HEK293 (cell line): ENCODE results near the gene TCAP.

ENCODE experiments used
- CTCF ChIA-PET: fragments of 350-600 bp; formaldehyde crosslinking; extraction: SDS; loops from one replicate; lab custom pipeline; 2021; ENCODE audit warnings: antibody characterized with exemption; lab: Yijun Ruan, JAX
- POLR2A ChIA-PET: fragments of 300-600 bp; formaldehyde crosslinking; extraction: SDS; loops from one replicate; lab custom pipeline; 2020; ENCODE audit warnings: antibody characterized with exemption, inconsistent platforms; lab: Yijun Ruan, JAX
- H3K27ac ChIP-seq: fragments of 200-500 bp; sonication (Bioruptor generic); 2 replicates; pipeline ENCODE4 v1.5.1; 2014; ENCODE audit warnings: low read depth, low read length, control low read depth, inconsistent platforms; ENCODE audit errors: extremely low read depth
- H3K36me3 ChIP-seq, 2 experiments: fragments of 200-500 bp in 1 of 2; sonication (Bioruptor generic) in 1 of 2; 1 replicate in 1 of 2; 2 replicates in 1 of 2; pipeline ENCODE4 v1.5.1; 2014 to 2017; ENCODE audit warnings: inconsistent platforms in 2 of 2, low read length in 2 of 2; ENCODE audit not compliant: control insufficient read depth in 2 of 2, insufficient read depth in 1 of 2
- H3K4me1 ChIP-seq: fragments of 200-500 bp; sonication (Bioruptor generic); 2 replicates; pipeline ENCODE4 v1.5.1; 2014; ENCODE audit warnings: mild to moderate bottlenecking, low read length, inconsistent platforms; ENCODE audit not compliant: control insufficient read depth, insufficient read depth
- H3K4me3 ChIP-seq: 2 replicates; pipeline ENCODE4 v1.5.1; 2011; ENCODE audit warnings: low read depth, mild to moderate bottlenecking, control low read depth, low read length, moderate library complexity
- H3K9me3 ChIP-seq: fragments of 200-500 bp; sonication (Bioruptor generic); 2 replicates; pipeline ENCODE4 v1.5.1; 2014; ENCODE audit warnings: low read depth, low read length, inconsistent platforms; ENCODE audit not compliant: control insufficient read depth, insufficient read depth
- CTCF ChIP-seq: fragments of 450-650 bp; formaldehyde crosslinking; IDR thresholded peaks from 2 replicates; pipeline ENCODE4 v1.5.1; 2016; ENCODE audit warnings: missing biosample characterization, missing genetic modification characterization
- GLIS1 ChIP-seq: fragments of 450-650 bp; formaldehyde crosslinking; IDR thresholded peaks from 2 replicates; pipeline ENCODE4 v1.5.1; 2016; ENCODE audit warnings: missing biosample characterization, missing genetic modification characterization
- GLIS2 ChIP-seq: fragments of 450-650 bp; formaldehyde crosslinking; IDR thresholded peaks from 2 replicates; pipeline ENCODE4 v1.5.1; 2016; ENCODE audit warnings: missing biosample characterization, missing genetic modification characterization
- HIC1 ChIP-seq: fragments of 450-650 bp; formaldehyde crosslinking; IDR thresholded peaks from 2 replicates; pipeline ENCODE4 v1.5.1; 2016; ENCODE audit warnings: missing biosample characterization, missing genetic modification characterization
- KLF17 ChIP-seq: fragments of 450-650 bp; formaldehyde crosslinking; IDR thresholded peaks from 2 replicates; pipeline ENCODE4 v1.5.1; 2016; ENCODE audit warnings: missing biosample characterization, missing genetic modification characterization
- PRDM10 ChIP-seq: fragments of 450-650 bp; formaldehyde crosslinking; IDR thresholded peaks from 2 replicates; pipeline ENCODE4 v1.5.1; 2016; ENCODE audit warnings: missing biosample characterization, missing genetic modification characterization
- SP2 ChIP-seq: fragments of 450-650 bp; formaldehyde crosslinking; IDR thresholded peaks from 2 replicates; pipeline ENCODE4 v1.5.1; 2016; ENCODE audit warnings: missing biosample characterization, missing genetic modification characterization
- ZBTB6 ChIP-seq: fragments of 450-650 bp; formaldehyde crosslinking; IDR thresholded peaks from 2 replicates; pipeline ENCODE4 v1.5.1; 2017; ENCODE audit warnings: missing biosample characterization, missing genetic modification characterization
- ZIC2 ChIP-seq: fragments of 450-650 bp; formaldehyde crosslinking; IDR thresholded peaks from 2 replicates; pipeline ENCODE4 v1.5.1; 2016; ENCODE audit warnings: missing biosample characterization, missing genetic modification characterization
- ZNF121 ChIP-seq: fragments of 450-650 bp; formaldehyde crosslinking; IDR thresholded peaks from 2 replicates; pipeline ENCODE4 v1.5.1; 2016; ENCODE audit warnings: missing biosample characterization, missing genetic modification characterization
- ZNF302 ChIP-seq: fragments of 450-650 bp; formaldehyde crosslinking; IDR thresholded peaks from 2 replicates; pipeline ENCODE4 v1.5.1; 2016; ENCODE audit warnings: missing biosample characterization, missing genetic modification characterization, low read depth
- ZNF335 ChIP-seq: fragments of 450-650 bp; formaldehyde crosslinking; conservative IDR thresholded peaks from 2 replicates; pipeline ENCODE4 v1.5.1; 2016; ENCODE audit warnings: missing biosample characterization, missing genetic modification characterization
- ZNF394 ChIP-seq: fragments of 450-650 bp; formaldehyde crosslinking; IDR thresholded peaks from 2 replicates; pipeline ENCODE4 v1.5.1; 2016; ENCODE audit warnings: missing biosample characterization, missing genetic modification characterization, mild to moderate bottlenecking, moderate library complexity, borderline replicate concordance
- ZNF423 ChIP-seq: fragments of 450-650 bp; formaldehyde crosslinking; IDR thresholded peaks from 2 replicates; pipeline ENCODE4 v1.5.1; 2016; ENCODE audit warnings: missing biosample characterization, missing genetic modification characterization

TCAP gene

GRCh38 chr17:39665642-39666224, 584 bp downstream of the TCAP start:
- TF ChIP-seq CTCF (tag by site-specific recombination) (peak; percentile 73), SP2 (tag by site-specific recombination) (peak; percentile 50), ZNF423 (tag by site-specific recombination) (no peak), ZNF121 (tag by site-specific recombination) (no peak), KLF17 (tag by site-specific recombination) (0 out of 2 replicates have a peak, but pooled peaks have one; percentile 15), ZNF394 (tag by site-specific recombination) (peak; percentile 57; the same call in 1 of the 2 replicates), ZIC2 (peak; percentile 95), ZNF335 (tag by site-specific recombination) (peak; percentile 87), HIC1 (tag by site-specific recombination) (peak; percentile 91), PRDM10 (peak; percentile 96), ZNF302 (tag by site-specific recombination) (no peak), GLIS1 (tag by site-specific recombination) (peak; percentile 99), GLIS2 (tag by site-specific recombination) (peak; percentile 85), ZBTB6 (tag by site-specific recombination) (peak; percentile 28; the same call in 1 of the 2 replicates)
- Histone ChIP-seq H3K36me3 (peaks cover 0 to 23% of the 10 kb centered on the region in 2 experiments; a peak in 1 of 3 replicates), H3K27ac (no peak overlapping the region), H3K4me3 (no peak overlapping the region), H3K9me3 (no peaks in the 10 kb centered on the region), H3K4me1 (peaks cover 9% of the 10 kb centered on the region)
- ChIA-PET POLR2A (interaction anchor here (0.6 to 1.4 kb wide), 4 partner anchors 10 to 99 kb away, joined by 3 to 5 read pairs (median 4); partner anchors contain the start of gene ERBB2), CTCF (interaction anchor here (0.7 to 11.6 kb wide), 9 partner anchors 14 to 138 kb away, joined by 3 to 168 read pairs (median 3); partner anchors contain the start of gene PPP1R1B)
